GM21367 (cell line): ENCODE measurements around the gene CASP9.

Experiments
- ATAC-seq: cut with Tn5 transposase; IDR thresholded peaks from one replicate; pipeline ENCODE4 v1.9.1; 2021; ENCODE audit not compliant: unreplicated experiment

CASP9 gene

DNA sequence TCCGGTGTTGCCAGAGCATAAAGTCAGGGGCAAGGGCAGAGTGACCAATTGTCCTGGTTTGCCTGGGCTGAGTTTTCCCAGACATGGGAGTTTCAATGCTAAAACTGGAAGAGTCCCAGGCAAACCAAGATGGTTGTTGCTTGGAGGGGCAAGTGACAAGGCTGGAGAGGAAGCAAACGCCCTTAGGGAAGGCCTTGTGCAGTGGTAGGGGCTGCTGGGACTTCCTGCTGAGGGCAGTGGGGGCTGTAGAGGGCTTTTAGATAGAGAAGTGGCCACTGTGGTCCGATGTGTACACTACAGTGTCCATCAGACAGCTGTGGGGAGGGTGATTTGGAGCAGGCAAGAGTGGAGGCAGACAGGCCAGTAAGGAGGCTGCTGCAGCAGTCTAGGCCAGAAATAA lies 74.4 kb downstream of the CASP9 start:
- no peak for ATAC-seq

DNA sequence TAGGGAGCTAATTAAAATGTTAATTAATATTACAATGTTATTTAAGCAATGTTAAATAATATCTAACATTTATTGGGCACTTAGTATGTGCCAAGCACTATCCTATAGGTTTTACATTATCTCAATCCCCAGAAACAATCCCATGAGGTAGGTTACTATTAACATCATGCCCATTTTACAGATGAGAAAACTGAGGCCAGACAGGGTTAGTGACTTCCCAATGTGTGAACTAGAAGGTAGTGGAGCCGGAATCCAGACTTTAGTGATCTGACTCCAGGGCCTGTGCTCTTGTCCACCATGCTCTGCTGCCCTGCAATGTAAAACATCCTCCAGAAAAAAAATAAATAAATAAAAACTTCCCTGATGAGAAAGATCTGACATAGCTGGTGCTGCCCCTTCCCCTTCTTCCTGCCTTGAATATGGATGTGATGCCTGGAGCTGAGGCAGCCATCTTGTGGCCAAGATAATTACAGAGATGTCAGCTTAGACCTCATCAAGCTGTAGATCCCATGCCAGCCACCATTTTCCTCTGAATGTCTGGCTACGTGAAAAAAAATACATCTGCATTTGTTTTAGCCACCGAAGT lies 75.0 kb downstream of the CASP9 start:
- no peak for ATAC-seq

DNA sequence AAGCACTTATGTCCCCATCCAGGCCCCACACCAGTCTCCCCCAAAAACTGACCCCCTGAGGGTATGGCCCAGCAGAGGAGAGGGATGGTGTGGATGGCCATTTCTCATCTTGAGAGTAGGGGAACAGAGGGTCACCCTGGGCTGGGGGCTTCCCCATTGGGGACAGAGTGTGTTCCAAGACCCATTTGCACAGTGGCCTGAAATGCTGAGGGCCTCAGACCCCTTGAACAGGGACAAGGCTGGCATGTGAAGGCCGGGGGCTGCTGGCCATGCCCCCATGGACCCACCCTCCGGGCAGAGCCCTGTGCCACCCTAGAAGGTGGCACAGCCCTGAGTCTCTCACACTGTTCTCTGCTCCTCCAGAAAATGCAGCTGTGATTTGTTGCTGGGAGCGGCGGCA lies 77.8 kb downstream of the CASP9 start:
- ATAC-seq, result no peak

DNA sequence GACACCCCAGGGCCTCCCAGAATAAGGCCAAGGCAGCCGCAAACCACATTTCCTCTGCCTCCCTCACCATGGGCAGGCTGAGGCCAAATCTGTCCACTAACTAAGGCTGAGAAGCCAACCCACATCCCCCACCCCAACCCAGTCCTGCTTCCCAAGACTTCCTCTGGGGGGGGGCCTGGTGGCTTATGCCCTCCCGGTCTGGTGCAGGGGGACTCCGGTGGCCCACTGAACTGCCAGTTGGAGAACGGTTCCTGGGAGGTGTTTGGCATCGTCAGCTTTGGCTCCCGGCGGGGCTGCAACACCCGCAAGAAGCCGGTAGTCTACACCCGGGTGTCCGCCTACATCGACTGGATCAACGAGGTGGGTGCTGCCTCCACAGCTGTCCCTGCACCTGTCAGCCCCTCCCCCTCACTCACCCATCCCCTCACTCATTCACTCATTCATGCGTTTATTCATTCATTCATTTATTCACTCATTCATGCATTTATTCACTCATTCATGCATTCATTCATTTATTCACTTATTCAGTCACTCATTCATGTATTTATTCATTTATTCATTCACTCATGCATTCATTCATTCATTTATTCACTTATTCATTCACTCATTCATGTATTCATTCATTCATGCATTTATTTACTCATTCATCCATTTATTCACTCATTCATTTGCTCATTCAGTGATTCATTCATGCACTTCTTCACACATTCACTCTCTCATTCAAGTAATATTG lies 78.5 kb downstream of the CASP9 start:
- no peak for ATAC-seq

DNA sequence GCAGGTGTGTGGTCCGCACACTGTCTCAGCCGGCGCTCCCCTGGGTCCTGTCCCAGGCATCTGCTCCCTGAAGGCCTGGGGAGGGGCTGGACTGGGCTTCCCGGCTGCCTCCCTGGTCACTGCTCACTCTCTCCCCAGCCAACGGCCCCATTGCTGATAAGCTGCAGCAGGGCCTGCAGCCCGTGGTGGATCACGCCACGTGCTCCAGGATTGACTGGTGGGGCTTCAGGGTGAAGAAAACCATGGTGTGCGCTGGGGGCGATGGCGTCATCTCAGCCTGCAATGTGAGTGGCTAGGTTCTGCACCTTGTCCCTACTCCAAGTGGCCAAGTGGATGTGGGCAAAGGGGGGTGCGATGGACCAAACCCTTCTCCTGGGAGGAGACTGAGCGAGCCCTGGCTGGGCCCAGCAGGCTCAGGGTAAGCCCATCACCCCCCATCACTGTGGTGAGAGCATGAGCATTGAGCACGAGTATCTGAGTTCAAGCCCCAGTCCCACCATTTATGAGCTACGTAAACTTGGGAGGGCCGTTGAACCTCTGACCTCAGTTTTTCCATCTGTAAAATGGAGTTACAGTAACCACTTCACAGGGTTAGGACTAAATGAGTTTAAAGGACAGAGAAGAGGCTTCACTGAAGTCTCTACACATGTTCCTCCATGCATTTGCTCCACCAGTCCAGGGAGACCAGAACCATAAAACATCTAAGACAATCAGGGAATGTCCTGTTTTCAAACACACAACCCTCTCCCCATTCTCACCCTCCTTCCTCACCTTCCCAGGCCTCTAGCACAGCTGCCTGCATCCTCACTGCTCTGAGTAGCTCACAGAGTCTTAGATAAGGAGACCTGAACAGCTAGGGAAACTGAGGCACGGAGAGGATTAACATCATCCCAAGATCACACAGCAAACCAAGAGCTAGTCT lies 79.3 kb downstream of the CASP9 start:
- no peak for ATAC-seq

DNA sequence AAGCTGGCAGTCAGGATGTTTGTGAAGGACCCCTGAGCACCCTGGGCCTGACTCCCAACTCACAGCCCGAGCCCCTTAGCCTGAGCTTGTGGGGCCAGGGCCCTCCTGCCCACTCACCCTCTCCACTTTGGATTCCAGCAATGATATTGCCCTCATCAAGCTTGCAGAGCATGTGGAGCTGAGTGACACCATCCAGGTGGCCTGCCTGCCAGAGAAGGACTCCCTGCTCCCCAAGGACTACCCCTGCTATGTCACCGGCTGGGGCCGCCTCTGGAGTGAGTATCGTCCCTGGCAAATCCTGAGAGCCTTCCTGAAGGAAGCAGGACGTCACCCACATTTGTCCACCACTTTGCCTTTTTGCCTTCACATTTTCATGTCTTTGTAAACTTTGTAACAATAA lies 80.7 kb downstream of the CASP9 start:
- ATAC-seq, result no peak

DNA sequence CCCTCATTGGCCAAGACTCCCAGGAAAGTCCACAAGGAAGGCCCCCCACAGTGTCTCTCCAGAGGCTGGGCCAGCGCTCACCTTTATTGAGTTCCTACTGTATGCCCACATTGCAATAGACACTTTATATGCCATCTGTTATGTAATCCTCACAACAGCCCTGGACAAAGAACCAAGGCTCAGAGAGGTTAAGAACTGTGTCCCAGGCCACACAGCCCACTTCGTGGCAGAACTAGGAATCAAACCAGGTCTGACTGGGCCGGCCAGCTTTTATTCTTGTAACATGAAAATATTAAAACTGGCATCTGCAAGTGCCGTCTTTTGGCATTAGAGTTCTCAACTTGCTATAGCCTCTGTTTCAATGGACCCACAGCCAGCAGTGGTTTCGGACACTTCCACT lies 81.3 kb downstream of the CASP9 start:
- no peak for ATAC-seq

DNA sequence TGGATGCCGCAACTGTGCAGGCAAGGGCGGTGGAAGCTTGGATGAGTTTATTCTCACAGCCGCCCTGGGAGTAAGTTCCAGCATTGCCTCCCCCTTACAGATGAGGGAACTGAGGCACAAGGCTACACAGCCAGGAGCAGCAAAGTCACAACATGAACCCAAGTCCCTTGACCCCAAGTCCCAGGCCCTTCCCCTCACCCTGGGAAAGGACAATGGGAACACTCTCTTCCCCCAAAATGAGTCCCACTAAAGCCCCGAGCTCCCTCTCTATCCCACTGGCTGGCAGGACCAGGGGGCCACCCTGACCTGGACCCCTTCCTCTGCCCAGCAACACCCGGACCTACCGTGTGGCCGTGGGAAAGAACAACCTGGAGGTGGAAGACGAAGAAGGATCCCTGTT lies 81.9 kb downstream of the CASP9 start:
- ATAC-seq, result no peak
